GM12872 (cell line): ENCODE measurements around the gene TRPC4AP.

Experiments used
- TF ChIP-seq, protein P1 (sequence below): IDR thresholded peaks from 3 replicates; pipeline ENCODE4 v1.5.1; 2011; ENCODE audit warnings: low read depth, mild to moderate bottlenecking, low read length, moderate library complexity; ENCODE audit not compliant: insufficient read depth

The TRPC4AP gene

DNA sequence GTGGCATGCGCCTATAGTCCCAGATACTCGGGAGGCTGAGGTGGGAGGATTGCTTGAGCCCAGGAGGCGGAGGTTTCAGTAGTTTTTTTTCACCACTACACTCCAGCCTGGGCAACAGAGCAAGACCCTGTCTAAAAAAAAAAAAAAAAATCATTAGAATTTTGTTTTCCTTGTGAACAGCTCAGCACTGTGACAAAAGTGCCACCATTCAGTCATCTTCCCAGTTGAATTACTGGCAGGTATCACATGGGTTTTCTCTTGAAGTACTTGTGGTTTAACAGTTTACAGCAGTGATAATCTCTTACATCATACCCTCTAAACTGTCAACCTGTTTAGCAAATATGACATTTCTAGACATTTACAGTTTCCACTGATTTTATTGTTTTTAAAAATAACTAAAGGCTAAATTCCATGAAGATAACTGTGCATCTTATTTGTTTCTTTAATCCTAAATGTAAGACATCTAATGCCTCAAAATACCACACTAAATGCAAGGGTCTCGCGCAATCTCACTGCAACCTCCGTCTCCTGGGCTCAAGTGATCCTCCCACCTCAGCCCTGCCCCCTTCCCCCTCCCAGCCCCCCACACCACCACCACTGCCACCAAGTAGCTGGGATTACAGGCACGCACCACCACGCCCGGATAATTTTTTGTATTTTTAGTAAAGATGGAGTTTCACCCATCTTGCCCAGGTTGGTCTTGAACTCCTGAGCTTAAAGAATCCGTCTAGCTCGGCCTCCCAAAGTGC, 7.0 kb downstream of the TRPC4AP start:
- TF ChIP-seq, protein P1, sequence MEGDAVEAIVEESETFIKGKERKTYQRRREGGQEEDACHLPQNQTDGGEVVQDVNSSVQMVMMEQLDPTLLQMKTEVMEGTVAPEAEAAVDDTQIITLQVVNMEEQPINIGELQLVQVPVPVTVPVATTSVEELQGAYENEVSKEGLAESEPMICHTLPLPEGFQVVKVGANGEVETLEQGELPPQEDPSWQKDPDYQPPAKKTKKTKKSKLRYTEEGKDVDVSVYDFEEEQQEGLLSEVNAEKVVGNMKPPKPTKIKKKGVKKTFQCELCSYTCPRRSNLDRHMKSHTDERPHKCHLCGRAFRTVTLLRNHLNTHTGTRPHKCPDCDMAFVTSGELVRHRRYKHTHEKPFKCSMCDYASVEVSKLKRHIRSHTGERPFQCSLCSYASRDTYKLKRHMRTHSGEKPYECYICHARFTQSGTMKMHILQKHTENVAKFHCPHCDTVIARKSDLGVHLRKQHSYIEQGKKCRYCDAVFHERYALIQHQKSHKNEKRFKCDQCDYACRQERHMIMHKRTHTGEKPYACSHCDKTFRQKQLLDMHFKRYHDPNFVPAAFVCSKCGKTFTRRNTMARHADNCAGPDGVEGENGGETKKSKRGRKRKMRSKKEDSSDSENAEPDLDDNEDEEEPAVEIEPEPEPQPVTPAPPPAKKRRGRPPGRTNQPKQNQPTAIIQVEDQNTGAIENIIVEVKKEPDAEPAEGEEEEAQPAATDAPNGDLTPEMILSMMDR, result no peak

DNA sequence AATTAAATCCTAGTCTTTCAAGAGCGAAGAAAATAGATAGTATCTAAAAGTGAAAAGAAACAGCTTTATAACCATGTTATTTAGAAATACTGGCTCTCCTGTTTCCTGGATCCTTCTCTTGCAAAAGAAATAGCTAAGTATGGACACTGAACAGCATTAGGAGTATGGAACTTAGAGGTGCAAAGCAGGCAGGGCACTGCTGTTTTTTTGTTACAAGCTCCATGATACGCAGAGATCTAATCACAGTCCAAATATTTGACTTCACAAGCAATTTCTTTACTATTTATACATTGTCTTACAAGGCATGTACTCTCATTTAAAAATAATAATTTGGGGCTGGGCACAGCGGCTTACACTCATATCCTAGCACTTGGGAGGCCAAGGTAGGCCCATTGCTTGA, 7.6 kb downstream of the TRPC4AP start:
- TF ChIP-seq, protein P1, result no peak

DNA sequence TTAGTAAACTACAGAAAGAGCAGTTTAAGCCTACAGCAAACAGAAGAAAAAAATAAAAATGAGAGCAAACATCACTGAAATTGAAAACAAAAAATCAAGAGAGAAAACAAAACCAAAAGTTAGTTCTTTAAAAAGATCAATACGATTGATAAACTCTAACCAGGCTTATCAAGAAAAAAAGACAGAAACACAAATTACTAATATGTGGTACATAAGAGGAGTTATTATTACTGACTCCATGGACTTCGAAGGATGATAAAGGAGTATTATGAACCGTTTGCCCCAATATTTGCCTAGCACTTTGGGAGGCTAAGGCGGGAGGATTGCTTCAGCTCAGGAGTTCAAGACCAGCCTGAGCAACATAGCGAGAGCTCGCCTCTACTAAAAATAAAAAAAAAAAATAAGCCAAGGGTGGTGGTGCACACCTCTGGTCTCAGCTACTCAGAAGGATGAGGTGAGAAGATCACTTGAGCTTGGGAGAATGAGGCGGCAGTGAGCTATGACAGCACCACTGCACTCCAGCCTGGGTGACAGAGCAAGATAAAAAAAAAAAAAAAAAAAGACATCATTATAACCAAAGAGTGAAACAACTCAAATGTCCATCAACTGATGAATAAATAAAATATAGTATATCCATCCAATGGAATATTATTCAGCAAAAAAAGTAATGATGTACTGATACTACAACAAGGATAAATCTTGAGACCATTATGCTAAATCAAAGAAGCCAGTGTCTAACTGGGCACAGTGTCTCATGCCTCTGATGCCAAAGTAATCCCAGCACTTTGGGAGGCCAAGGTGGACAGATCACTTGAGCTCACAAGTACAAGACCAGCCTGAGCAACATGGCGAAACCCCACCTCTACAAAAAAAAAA, 12.9 kb downstream of the TRPC4AP start:
- TF ChIP-seq, protein P1, result no peak

DNA sequence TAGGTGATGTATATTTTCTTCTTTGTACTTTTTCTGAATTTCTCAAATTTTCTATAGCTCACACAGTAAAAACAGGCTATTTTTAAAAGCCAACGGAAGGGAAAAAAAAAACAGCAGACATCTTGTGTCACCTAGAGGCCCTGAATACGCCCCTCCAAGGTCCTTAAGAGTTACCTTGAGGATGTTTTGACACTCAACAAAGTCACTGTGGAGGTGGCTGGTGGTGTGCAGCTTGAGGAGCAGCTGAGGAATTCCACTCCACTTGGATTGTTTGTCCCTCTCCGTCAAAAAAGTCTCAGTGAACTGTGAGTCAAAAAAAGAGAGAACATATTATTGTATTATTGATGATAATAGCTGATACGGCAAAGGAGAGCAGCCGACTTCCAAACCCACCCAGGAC, 14.7 kb downstream of the TRPC4AP start:
- TF ChIP-seq, protein P1, result no peak

DNA sequence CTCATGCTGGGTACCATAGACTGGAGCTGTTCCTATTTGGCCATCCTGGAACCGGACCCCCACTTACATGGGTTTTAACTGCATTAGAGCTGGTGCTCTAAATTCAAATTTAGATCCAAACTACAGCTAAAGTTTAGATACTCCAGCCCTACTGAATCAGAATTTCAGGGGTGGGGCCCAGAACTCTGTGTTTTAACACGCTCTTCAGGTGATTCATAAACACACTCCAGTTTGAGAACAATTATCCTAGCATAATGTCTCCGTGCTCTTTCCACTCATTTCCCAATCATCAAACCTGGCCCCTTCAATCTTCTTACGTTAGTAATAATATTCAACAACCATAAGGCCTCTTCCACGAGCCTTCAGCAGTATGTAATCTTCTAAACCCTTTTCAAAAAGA, 15.3 kb downstream of the TRPC4AP start:
- TF ChIP-seq, protein P1, result no peak

DNA sequence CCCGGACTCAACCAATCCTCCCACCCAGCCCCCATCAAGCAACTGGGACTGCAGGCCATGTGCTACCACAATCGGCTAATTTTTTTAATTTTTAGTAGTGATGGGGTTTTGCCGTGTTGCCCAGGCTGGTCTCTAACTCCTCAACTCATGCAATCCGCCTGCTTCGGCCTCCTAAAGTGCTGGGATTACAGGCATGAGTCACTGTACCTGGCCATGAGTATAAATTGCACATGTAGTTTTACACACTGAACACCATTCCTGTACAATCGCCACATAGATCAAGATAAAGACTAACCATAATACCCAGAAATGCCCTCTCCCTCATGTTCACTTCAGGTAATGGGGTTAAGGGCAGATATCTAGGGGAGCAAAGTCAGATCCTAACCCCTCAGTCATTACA, 26.4 kb downstream of the TRPC4AP start:
- TF ChIP-seq, protein P1, result no peak

DNA sequence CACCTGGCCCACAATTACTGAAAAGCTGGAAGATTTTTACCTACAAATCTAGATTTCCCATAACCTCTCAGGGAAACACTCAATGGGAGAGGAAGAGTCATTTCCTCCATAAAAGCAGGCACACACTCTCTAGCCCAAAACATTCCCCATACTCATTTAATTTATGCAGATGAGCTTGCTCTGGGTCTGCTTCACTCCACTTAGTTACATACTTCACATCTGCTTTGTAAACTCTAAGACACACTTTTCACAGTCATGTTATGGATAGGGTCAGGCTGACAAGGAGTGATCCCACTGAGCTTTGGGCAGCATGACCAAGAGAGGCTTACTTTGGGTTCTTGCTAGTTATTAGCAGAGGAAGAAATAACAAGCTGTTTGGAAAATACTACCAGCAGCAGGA, 27.4 kb downstream of the TRPC4AP start:
- TF ChIP-seq, protein P1, result no peak
